ENCODE measurements around the gene ZNF385A. TPM values are rescaled to one million over a fixed set of nuclear protein-coding genes. Genes with fewer than 3 reads are reported as not detected.

ZNF385A gene
- total and polyA plus RNA-seq, 2 of the 8 experiments (the other 6 are each of a cell fraction or from before 2014, with no cell fraction given), result 5.2 to 14.3 TPM

GRCh38 chr12:54426690-54427089, 42.2 kb upstream of the ZNF385A start (continued):
- TF ChIP-seq, protein P1, sequence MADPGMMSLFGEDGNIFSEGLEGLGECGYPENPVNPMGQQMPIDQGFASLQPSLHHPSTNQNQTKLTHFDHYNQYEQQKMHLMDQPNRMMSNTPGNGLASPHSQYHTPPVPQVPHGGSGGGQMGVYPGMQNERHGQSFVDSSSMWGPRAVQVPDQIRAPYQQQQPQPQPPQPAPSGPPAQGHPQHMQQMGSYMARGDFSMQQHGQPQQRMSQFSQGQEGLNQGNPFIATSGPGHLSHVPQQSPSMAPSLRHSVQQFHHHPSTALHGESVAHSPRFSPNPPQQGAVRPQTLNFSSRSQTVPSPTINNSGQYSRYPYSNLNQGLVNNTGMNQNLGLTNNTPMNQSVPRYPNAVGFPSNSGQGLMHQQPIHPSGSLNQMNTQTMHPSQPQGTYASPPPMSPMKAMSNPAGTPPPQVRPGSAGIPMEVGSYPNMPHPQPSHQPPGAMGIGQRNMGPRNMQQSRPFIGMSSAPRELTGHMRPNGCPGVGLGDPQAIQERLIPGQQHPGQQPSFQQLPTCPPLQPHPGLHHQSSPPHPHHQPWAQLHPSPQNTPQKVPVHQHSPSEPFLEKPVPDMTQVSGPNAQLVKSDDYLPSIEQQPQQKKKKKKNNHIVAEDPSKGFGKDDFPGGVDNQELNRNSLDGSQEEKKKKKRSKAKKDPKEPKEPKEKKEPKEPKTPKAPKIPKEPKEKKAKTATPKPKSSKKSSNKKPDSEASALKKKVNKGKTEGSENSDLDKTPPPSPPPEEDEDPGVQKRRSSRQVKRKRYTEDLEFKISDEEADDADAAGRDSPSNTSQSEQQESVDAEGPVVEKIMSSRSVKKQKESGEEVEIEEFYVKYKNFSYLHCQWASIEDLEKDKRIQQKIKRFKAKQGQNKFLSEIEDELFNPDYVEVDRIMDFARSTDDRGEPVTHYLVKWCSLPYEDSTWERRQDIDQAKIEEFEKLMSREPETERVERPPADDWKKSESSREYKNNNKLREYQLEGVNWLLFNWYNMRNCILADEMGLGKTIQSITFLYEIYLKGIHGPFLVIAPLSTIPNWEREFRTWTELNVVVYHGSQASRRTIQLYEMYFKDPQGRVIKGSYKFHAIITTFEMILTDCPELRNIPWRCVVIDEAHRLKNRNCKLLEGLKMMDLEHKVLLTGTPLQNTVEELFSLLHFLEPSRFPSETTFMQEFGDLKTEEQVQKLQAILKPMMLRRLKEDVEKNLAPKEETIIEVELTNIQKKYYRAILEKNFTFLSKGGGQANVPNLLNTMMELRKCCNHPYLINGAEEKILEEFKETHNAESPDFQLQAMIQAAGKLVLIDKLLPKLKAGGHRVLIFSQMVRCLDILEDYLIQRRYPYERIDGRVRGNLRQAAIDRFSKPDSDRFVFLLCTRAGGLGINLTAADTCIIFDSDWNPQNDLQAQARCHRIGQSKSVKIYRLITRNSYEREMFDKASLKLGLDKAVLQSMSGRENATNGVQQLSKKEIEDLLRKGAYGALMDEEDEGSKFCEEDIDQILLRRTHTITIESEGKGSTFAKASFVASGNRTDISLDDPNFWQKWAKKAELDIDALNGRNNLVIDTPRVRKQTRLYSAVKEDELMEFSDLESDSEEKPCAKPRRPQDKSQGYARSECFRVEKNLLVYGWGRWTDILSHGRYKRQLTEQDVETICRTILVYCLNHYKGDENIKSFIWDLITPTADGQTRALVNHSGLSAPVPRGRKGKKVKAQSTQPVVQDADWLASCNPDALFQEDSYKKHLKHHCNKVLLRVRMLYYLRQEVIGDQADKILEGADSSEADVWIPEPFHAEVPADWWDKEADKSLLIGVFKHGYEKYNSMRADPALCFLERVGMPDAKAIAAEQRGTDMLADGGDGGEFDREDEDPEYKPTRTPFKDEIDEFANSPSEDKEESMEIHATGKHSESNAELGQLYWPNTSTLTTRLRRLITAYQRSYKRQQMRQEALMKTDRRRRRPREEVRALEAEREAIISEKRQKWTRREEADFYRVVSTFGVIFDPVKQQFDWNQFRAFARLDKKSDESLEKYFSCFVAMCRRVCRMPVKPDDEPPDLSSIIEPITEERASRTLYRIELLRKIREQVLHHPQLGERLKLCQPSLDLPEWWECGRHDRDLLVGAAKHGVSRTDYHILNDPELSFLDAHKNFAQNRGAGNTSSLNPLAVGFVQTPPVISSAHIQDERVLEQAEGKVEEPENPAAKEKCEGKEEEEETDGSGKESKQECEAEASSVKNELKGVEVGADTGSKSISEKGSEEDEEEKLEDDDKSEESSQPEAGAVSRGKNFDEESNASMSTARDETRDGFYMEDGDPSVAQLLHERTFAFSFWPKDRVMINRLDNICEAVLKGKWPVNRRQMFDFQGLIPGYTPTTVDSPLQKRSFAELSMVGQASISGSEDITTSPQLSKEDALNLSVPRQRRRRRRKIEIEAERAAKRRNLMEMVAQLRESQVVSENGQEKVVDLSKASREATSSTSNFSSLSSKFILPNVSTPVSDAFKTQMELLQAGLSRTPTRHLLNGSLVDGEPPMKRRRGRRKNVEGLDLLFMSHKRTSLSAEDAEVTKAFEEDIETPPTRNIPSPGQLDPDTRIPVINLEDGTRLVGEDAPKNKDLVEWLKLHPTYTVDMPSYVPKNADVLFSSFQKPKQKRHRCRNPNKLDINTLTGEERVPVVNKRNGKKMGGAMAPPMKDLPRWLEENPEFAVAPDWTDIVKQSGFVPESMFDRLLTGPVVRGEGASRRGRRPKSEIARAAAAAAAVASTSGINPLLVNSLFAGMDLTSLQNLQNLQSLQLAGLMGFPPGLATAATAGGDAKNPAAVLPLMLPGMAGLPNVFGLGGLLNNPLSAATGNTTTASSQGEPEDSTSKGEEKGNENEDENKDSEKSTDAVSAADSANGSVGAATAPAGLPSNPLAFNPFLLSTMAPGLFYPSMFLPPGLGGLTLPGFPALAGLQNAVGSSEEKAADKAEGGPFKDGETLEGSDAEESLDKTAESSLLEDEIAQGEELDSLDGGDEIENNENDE (IDR thresholded peaks at IDR 0.05; ENCODE audit: insufficient replicate concordance, low read length), result no peak
- TF ChIP-seq SUZ12 (IDR thresholded peaks at IDR 0.05; ENCODE audit: low read length), result no peak
- TF ChIP-seq MAFK (IDR thresholded peaks at IDR 0.05; ENCODE audit: low read depth, low read length), result no peak
- TF ChIP-seq SP2 (IDR thresholded peaks at IDR 0.05; ENCODE audit: low read length), result no peak
- TF ChIP-seq NRF1 (IDR thresholded peaks at IDR 0.05; ENCODE audit: low read depth, low read length), result no peak
- TF ChIP-seq BRCA1 (IDR thresholded peaks at IDR 0.05; ENCODE audit: low read depth, low read length), result no peak
- TF ChIP-seq CBX8 (IDR thresholded peaks at IDR 0.05; ENCODE audit: borderline replicate concordance, low read depth, low read length), result no peak
- no peak for TF ChIP-seq CHD1 (IDR thresholded peaks at IDR 0.05; ENCODE audit: low read depth, low read length)
- no peak for TF ChIP-seq CHD2 (IDR thresholded peaks at IDR 0.05; ENCODE audit: low read length)
- no peak for TF ChIP-seq TCF12 (IDR thresholded peaks at IDR 0.05; ENCODE audit: low read depth, low read length)
- TF ChIP-seq TAF7 (optimal IDR thresholded peaks at IDR 0.05; ENCODE audit: borderline replicate concordance, low read depth, low read length), result no peak
- no peak for TF ChIP-seq EGR1 (IDR thresholded peaks at IDR 0.05; ENCODE audit: borderline replicate concordance, low read depth, low read length)
- TF ChIP-seq EP300 (IDR thresholded peaks at IDR 0.05; ENCODE audit: borderline replicate concordance in 1 of 2, low read depth in 2 of 2, low read length in 2 of 2), result no peak
